Measurements from ENCODE around the gene FARS2.

DNA sequence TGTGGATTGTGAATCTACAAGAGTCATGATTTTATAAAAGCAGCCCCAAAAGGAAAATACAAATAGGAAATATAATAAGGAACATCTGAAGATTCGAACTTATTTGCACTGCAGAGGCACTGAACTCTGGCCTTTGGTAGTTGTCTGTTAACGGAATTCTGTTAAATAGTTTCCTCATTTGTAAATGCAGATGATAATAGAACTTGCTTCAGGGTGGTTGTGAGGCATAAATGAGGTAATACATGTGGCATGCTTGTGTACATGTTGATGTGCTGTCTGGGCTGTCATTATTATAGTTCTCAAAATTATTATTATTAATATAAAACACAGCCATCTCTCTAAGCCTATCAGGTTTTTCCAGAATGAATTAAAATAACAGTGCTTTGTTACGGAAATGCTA is 443.4 kb downstream of the FARS2 start:
- TF ChIP-seq, protein P1, sequence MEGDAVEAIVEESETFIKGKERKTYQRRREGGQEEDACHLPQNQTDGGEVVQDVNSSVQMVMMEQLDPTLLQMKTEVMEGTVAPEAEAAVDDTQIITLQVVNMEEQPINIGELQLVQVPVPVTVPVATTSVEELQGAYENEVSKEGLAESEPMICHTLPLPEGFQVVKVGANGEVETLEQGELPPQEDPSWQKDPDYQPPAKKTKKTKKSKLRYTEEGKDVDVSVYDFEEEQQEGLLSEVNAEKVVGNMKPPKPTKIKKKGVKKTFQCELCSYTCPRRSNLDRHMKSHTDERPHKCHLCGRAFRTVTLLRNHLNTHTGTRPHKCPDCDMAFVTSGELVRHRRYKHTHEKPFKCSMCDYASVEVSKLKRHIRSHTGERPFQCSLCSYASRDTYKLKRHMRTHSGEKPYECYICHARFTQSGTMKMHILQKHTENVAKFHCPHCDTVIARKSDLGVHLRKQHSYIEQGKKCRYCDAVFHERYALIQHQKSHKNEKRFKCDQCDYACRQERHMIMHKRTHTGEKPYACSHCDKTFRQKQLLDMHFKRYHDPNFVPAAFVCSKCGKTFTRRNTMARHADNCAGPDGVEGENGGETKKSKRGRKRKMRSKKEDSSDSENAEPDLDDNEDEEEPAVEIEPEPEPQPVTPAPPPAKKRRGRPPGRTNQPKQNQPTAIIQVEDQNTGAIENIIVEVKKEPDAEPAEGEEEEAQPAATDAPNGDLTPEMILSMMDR (IDR thresholded peaks at IDR 0.05): no peak
- TF ChIP-seq POLR2A (IDR thresholded peaks at IDR 0.05) (no peak), EP300 (IDR thresholded peaks at IDR 0.05) (no peak)
